ENCODE measurements around the gene TWF2.

GRCh38 chr3:52248816-52249547 lies 10.0 kb upstream of the TWF2 start:
- no peak for TF ChIP-seq TAF1 (CRISPR knock-in tag; IDR thresholded peaks at IDR 0.05)
- TF ChIP-seq TBP (CRISPR knock-in tag; IDR thresholded peaks at IDR 0.05) = no peak
